ENCODE results near the gene LPCAT3.
"Not testable (repeated sequence)": the region's sequence is repeated elsewhere in the genome, so short reads cannot be mapped to it uniquely, and the experiment has no call there.

- not testable (repeated sequence) for TF ChIP-seq CTCF (IDR thresholded peaks at IDR 0.05); TCF7L2 (IDR thresholded peaks at IDR 0.05; ENCODE audit: low read depth, low read length); REST (IDR thresholded peaks at IDR 0.05; ENCODE audit: insufficient read depth in 1 of 2, low read depth in 2 of 2, low read length in 1 of 2); POLR2AphosphoS5 (IDR thresholded peaks at IDR 0.05; ENCODE audit: low read depth, low read length)
Observed at GRCh38 chr12:7037411-7037810, 19.1 kb upstream of the LPCAT3 start.

Data from Panc1 (cell line).